GM19099 (cell line): ENCODE data around the gene TMEM37.

ENCODE experiments used
- POLR2A ChIP-seq: IDR thresholded peaks from 3 replicates; pipeline ENCODE4 v1.6.1; 2011; ENCODE audit warnings: low read depth; ENCODE audit not compliant: insufficient read length; ENCODE audit errors: extremely low read depth

Gene TMEM37

DNA sequence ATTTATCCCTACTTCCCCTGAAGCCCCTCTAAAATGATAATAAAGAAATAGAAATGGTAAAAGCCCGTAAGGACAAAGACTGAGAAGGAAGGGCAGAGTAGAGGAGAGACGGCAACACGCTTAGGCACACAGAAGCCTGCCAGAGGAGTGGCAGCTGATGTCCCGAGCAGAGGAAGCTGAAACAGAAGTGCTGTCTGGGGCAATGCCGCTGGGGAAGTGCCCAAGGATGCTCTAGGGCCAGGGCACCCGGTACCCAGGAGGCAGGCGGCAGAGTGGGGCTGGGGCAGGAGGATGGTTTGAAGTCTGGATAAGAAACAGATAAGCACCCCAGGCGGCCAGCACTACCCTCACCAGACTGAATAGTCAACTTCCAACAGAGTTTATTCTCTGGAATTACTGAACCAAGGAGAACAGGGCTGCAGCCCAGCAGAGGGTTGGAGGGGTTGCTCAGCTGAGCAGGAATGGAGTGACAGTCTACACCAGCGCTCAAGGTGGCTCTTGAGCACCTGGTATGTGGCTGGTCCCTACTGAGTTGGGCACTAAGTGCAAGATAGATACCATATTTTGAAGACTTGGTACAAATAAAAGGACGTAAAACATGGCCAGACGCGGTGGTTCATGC is 22.4 kb downstream of the TMEM37 start:
- TF ChIP-seq POLR2A = no peak

DNA sequence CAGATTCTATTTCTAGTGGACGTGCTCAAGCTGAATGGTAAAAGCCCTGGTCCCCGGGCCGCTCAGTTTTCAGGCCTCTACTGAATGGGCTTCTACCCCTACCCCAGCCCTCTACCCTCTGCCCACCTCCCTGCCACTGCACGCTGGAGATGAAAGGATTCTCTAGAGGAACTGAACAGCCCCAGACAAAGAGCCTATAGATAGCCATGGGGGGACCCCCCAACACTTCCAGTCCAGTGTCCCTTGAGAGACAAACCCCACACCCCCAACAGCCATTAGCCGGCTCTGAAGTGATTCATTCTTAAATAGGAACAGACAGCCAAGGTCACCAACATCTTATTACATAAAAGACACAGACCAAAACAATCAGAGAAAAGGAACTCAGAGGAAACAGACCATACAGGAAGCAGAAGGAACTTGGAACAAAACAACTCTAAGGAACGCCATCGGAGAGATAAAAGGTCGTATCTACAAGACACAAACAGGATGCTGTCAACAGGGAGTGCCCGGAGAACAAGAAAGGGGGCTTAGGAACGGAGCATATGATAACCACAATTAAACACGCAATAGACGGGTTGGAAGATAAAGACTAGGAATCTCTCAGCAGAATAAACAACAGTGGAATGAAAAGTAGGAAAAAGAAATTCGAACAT is 23.5 kb downstream of the TMEM37 start:
- TF ChIP-seq POLR2A = no peak

DNA sequence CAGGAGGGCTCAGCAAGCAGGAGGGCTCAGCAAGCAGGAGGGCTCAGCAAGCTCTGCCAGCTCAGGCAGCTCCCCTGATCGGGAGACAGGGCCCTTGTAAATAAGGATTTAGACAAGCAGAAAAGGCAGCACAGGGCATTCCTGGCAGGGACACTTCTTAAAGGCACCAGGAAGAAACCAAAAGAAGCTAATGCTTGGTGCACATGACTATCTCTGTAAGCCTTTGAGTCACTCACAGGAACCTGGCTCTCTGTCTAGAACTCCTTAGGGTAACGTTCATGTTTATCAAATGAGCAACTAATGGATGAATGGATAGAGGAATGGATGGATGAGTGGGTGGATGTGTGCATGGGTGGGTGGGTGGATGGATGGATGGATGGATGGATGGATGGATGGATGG is 28.4 kb downstream of the TMEM37 start:
- no peak for TF ChIP-seq POLR2A

DNA sequence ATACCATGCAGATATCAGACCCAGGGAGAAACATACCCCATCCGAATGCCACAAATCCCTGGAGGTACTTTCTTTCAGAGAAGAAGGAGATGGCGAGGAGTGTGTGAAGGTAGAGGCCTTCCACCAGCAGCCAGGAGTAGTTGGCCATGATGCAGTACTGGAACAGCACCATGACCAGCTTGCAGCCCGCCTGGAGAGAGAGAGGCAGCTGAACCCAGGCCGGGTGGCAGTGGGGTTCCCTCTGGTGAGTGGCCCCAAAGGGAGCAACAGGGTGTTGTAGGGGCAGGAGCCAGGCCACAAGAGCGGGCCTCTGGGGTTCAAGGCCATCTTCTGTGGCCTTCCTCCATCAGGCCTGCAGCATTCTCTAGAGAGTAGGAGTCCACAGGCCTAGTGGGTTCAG is 30.2 kb downstream of the TMEM37 start:
- TF ChIP-seq POLR2A = no peak

DNA sequence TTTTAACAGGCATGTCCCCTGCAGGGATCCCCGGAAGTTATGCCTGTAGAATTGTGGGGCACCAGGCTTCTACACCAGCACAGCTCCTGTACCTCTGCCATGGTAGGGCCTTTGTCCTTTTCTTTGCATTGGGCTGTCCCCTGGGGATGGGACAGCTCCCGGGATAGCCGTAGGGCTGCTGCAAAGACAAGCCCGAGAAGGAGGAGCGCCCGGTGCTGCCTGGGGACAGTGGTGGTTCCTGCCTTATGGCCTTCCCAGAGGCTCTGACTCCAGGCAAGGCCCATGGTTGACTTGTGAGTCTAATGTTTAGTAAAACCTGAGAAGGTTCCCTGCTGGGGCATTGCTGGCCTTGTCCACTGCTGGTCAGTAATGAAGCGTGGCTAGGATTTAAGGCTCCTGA is 30.9 kb downstream of the TMEM37 start:
- TF ChIP-seq POLR2A = no peak

DNA sequence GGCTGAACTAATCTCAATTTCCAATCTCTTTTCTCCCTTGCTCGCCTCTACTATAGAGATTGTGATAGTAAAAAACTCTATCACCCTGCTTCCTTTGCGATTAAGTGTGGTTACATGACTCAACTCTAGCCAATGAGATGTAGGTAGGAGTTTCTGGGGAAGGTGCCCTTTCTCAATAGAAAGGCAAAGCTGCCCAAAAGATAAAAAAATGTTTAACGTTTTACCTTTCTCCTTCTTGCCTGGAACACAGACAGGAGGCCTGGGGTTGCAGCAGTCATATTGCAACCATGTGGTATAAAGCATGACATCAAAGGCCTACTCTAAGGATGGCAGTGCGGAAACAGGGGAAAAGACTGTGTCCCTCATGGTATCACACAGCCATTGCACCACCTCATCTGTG is 31.5 kb downstream of the TMEM37 start:
- TF ChIP-seq POLR2A = no peak

DNA sequence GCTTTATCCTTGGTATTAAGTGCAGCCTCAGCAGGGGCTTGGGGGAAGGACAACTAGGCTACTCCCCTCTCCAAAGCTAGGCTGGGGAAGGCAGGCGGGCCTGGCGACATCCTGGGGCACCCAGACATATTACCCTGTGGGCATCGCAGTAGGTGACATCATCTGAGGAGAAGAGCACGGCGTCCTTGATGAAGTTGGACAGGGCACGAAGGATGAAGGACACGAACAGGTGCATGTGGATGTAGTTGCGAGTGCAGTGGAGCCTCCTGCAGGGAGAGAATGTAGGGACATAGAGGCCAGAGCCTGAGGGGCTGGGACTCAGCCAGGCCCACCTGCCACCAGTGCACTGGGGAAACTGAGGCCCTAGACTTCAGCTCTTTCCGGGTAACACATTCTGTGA is 32.3 kb downstream of the TMEM37 start:
- no peak for TF ChIP-seq POLR2A

DNA sequence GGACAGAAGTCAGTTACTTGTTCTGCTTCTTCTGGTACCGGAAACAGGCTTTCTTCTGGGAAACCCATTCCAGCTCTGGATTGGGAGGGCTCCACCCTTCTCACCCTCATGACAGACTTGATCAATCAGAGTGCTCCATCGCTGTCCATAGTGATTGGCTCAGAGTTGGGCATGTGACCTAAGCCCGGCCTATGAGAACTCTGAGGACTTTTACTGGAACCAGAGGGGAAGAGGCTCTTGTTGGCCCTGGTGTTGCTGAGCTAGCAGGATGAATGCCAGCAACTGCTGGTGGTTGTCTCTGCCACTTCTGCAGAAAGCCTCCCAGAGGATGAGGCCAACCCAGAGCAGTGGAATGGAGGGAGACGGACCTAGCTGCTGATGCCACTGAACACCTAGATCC is 33.3 kb downstream of the TMEM37 start:
- no peak for TF ChIP-seq POLR2A

DNA sequence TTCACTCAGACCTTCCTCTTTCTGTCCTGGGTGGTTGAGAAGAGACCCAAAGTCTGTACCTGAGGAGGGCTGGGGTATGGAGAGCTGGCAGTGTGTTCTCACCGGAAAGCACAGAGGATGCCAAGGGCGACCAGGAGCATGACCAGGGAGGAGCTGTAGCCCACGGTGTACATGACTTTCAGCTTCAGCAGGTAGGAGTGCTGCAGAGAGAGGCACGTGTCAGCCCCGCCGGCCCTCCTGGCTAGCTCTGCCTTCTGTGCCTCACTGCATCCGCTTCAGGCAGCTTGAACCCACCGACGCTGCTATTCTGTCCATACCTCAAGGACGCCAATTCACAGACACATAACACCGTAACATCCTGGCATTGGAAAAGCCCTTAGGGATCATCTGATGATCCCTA is 34.0 kb downstream of the TMEM37 start:
- TF ChIP-seq POLR2A = no peak

DNA sequence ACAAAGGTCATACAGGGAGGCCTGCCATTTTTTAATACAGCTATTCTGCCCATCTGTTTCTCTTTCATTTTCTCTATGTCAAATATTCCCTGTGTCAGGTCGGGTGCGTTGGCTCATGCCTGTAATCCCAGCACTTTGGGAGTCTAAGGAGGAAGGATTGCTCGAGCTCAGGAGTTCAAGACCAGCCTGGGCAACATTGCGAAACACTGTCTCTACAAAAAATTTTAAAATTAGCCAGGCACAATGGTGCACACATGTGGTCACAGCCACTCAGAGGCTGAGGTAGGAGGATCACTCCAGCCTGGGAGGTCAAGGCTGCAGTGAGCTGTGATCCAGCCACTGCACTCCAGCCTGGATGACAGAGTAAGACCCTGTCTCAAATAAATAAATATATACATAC is 34.7 kb downstream of the TMEM37 start:
- no peak for TF ChIP-seq POLR2A

DNA sequence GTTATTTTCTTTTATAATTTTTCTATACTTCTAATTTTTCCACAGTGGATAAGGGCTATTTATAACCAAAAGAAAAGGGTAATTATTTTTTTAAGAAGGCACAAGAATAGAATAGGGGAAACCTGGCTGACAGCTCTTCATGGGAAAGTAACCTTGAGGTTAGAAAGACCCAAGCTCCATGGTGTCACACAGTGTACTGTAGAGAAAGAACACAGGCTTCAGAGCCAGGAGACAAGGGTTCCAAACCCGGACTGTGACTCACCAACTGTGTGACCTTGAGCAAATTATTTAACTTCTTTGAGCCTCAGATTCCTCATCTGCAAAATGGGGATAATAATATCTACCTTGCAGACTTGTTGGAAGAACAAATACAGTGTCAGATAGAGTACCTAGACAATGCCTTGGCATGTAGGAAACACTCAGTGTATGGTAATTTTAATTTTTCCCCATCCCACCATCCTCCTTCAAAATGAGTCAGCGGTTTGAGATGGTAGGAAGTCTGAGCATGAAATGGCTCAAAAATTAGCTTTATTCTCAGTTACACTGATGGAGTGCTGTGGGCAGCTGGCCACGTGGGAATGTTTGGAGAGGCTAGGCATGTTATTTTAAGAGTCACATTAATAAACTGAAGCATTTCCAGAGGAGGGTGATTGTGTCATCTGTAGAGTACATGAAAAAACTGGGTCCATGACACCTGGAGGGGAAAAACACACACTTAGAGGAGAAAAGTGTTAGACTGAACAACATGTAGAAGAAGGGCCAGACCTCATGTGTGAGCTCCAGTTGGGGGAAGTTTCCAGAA is 36.7 kb downstream of the TMEM37 start:
- no peak for TF ChIP-seq POLR2A

DNA sequence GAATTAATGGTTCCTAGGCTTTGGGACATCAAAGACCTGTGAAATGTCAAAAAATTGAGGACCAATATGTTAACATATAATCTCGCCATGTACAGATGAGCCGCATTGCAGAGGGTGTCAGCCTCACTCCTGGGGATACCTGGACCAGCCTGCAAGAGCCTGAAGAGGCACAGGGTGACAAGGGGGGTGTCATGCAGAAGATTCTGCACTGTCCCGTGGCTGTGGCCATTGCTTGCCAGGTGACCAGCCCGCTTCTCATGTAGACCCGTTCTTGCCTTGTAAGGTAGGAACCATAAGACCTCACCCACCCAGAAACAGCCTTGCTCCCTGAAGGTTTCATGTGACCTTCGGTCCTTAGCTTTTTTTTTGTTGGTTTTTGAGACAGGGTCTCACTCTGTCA is 37.5 kb downstream of the TMEM37 start:
- TF ChIP-seq POLR2A = no peak

DNA sequence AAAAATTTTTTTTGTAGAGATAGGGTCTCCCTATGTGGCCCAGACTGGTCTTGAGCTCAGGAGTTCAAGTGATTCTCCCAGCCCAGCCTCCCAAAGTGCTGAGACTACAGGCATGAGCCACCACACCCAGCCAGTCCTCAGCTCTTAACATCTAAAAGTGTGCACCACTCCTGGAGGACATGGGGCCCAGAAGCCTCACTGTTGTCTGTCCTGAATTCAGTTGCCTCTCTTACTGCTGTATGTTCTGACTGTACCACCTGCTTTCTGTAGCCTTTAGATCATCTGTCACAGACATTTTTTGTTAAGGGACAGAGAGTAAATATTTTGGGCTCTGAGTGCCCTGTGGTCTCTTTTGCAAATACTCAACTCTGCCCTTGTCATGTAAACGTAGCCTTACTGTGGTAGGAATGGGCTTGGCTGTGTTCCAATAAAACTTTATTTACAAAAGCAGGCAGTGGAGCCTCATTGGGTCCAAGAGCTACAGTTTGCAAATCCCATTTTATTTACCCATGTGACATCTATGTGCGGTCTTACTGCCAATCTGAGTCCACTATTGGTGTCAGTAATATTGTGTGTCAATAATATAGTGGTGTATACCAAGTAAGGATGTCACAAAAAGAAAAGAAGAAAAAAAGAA is 38.1 kb downstream of the TMEM37 start:
- no peak for TF ChIP-seq POLR2A

DNA sequence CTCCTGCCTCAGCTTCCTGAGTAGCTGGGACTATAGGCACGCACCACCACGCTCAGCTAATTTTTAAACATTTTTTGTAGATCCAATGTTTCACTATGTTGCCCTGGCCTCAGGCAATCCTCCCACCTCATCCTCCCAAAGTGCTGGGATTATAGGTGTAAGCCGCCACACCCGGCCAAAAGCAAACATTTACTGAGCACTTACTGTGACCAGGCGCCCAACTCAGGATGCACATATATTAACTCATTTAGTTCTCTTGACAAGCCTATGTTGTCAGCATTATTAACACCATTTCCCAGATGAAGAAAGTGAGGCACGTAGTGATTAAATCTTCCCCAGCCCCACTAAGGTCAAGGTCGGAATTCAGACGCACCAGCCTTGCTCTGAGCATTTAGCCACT is 41.1 kb downstream of the TMEM37 start:
- TF ChIP-seq POLR2A = no peak

DNA sequence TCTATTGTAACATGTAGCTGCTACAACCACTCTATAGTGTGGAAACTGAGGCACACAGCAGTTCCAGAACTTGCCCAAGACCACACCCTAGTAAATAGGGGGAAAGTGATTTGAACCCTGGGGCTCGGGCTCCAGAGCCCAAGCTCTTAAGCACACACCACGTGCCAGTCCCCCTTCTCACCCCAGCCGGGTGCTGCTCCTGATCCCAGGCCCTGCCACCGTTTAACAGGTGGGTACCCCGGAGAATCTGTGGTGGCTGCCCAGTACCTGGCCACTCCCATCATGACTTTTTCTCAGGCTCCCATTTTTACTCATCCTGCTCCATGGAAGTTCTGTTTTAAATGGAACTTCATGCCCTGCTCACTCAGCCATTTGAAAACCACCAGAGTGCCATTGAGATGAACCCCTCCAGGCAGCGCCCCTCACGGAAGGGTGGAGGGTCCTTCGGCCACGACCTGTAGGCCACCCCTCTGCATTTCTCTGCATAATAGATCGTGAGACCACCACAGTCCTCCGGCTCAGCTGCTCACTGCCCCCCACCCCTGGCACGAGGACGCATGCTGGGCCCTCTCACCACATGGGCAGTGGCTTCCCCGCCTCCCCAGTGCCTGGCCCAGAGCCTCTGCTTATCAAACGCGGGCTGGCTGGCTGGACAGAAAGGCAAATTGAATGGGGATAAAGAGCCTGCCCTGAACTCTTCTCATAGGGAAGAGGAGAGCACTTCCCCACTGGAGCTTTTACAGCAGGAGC is 42.1 kb downstream of the TMEM37 start:
- TF ChIP-seq POLR2A = no peak

DNA sequence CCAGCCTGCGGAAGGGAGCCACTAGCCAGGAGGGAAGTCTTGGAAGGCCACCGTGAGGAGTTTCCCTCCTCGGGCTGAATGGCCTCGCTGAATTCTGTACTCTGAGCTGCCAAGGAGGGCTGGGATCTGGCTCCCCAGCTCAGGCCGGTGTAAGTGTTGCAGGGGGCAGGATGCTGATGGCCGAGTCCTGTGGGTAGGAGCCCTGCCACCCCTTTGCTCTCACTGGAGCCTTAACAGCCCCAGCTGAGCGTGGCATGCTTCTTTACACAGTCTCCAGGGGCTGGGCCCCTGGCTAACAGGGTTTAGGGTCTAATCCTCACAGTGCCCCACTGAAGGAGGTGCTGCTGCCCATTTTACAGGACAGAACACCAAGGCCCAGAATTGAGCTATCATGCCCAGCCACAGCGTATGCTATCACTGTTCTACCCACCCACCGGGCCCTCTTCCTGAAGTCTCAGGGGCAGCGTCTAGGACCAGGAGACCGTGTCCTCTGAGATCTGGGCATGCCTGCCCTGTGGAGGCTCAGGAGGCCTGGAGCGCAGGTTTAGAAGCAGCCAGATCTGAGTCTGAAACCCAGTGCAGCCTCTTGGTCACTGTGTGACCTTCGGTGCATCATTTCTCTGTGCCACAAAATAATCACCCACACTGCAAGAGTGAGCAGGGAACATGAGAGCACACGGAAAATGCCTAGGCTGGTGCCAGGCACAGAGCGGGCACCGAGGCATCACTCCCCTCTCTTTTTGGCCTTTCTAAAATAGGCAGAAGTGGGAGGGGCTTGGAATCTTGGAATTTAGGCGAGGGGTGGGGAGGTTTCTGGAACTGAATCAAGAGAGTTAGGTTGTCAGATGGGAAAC is 42.9 kb downstream of the TMEM37 start:
- no peak for TF ChIP-seq POLR2A
